Measurements from ENCODE around the gene LLGL1. TPM values are rescaled to one million over a fixed set of nuclear protein-coding genes. Genes with fewer than 3 reads are reported as not detected.

LLGL1 gene
- total and polyA plus RNA-seq, 3 donors from 2014 or later, result 24.2 to 46.8 (median 40.0) TPM

DNA sequence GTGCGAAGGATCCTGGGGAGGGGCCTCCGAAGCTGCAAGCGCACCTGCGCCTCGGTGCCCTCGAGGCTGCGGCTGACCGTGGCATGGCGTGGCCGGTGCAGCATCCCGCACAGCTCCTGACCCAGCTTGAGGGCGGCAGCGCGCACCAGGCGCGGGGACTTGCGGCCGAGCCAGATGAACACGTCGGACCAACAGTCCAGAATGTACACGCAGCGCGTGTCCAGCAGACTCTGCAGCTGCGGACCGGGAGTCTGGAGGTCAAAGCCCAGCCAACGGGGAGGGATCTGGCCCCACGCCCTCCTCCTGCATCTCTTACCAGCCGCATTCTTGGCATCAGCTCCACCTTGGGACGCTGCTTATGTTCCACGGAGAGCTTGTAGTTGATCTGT is 22.2 kb downstream of the LLGL1 start:
- Histone ChIP-seq H3K4me1 (peaks cover 26% of the 10 kb centered on the region), H3K27me3 (no peaks in the 10 kb centered on the region), H3K36me3 (ENCODE audit: low read depth, missing control alignments) (no peaks in the 10 kb centered on the region), H3K4me3 (peak overlapping the region in 1 of 2 donors; percentile 36), H3K9me3 (no peaks in the 10 kb centered on the region), H3K27ac (peak overlapping the region; percentile 31 to 56)
- WGBS, 2 donors, result 19 to 26% methylated on average over 30 of the region's 30 CpGs
- intact Hi-C loops (cut with DNase I; ENCODE audit: low total_unique reads), result no loop called here
- no peak for TF ChIP-seq POLR2A (IDR thresholded peaks at IDR 0.05)
- TF ChIP-seq, protein P1, sequence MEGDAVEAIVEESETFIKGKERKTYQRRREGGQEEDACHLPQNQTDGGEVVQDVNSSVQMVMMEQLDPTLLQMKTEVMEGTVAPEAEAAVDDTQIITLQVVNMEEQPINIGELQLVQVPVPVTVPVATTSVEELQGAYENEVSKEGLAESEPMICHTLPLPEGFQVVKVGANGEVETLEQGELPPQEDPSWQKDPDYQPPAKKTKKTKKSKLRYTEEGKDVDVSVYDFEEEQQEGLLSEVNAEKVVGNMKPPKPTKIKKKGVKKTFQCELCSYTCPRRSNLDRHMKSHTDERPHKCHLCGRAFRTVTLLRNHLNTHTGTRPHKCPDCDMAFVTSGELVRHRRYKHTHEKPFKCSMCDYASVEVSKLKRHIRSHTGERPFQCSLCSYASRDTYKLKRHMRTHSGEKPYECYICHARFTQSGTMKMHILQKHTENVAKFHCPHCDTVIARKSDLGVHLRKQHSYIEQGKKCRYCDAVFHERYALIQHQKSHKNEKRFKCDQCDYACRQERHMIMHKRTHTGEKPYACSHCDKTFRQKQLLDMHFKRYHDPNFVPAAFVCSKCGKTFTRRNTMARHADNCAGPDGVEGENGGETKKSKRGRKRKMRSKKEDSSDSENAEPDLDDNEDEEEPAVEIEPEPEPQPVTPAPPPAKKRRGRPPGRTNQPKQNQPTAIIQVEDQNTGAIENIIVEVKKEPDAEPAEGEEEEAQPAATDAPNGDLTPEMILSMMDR (IDR thresholded peaks at IDR 0.05), result no peak
- peak; percentile 72 for DNase-seq

DNA sequence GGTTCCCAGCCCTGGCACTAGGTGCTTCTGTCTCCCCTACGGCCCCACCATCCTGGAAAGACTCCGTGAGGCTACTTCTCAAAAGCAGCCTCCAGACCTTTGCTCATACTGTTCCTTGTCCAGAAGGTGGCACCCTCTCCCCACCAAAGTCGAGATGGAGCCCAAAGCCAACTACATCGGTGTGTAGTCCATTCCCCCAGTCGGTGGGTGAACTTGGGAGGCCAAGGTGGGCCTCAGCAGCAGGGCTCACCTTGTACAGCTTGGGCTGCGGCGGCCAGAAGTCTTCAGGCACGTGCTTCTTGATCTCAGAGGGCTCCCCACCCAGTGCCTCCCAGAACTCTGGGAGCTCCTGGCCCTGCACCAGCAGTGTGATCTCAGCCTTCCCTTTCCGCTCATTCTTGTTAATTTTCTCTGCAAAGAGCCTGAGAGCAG is 22.9 kb downstream of the LLGL1 start:
- Histone ChIP-seq H3K9me3 (no peaks in the 10 kb centered on the region), H3K4me1 (peaks cover 26% of the 10 kb centered on the region), H3K36me3 (ENCODE audit: low read depth, missing control alignments) (no peaks in the 10 kb centered on the region), H3K27me3 (no peaks in the 10 kb centered on the region), H3K27ac (peak overlapping the region; percentile 27 to 39), H3K4me3 (no peak overlapping the region)
- TF ChIP-seq, protein P1 (IDR thresholded peaks at IDR 0.05), result peak; percentile 56 to 69 (median 63)
- no peak for TF ChIP-seq POLR2A (IDR thresholded peaks at IDR 0.05)
- DNase-seq, result peak; percentile 66
- 24 to 31% methylated on average over 7 to 9 of the region's 9 CpGs for WGBS, 2 donors
- intact Hi-C loops (cut with DNase I; ENCODE audit: low total_unique reads), result no loop called here

DNA sequence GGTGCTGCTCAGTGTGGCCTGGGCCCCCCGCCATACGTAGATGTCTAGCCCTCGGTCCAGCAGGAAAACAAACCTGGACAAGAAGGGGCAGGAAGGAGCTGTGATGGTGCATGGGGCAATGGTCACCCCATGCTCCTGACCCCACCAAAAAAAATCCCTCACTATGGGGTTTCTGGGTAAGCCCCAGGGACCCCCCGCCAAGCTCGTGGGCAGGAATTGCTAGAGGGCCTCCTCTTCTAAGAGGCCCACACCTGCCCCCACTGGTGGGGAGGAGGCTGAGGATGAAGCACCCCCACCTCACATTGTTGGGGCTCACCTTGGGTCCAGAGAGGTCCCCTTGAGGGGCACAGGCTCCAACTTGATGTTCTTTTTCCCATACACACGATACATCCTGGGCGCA is 23.4 kb downstream of the LLGL1 start:
- intact Hi-C loops (cut with DNase I; ENCODE audit: low total_unique reads), result no loop called here
- peaks cover 26% of the 10 kb centered on the region for H3K4me1 ChIP-seq
- H3K27me3 ChIP-seq, result no peaks in the 10 kb centered on the region
- H3K9me3 ChIP-seq, result no peaks in the 10 kb centered on the region
- H3K27ac ChIP-seq, result no peak overlapping the region
- H3K36me3 ChIP-seq (ENCODE audit: low read depth, missing control alignments), result no peaks in the 10 kb centered on the region
- TF ChIP-seq, protein P1 (IDR thresholded peaks at IDR 0.05), result no peak
- no peak for TF ChIP-seq POLR2A (IDR thresholded peaks at IDR 0.05)
- no peak for DNase-seq
- WGBS, 2 donors, result 92% methylated on average over 6 to 7 of the region's 7 CpGs
- no peak overlapping the region for H3K4me3 ChIP-seq

DNA sequence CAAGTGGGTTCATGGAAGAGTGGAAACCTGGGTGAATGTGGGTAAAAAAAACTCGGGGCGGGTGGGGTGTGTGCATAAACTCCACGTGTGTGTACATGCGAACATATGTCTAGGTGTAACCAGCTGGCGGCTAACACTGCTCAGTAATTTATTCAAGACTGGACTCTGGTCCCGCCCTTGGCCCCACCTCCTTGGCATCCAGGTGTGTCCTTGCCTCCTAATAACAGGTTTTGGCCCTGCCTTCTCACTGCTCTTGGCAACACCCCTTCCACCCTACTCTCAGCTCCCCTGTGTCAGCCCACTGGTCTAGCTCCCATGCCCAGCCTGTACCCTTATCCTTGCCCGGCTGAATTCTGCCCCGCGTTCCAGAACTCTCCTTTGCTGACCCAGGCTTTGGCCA is 24.8 kb downstream of the LLGL1 start:
- Histone ChIP-seq H3K36me3 (ENCODE audit: low read depth, missing control alignments) (no peaks in the 10 kb centered on the region), H3K27ac (no peak overlapping the region), H3K27me3 (no peaks in the 10 kb centered on the region), H3K9me3 (no peaks in the 10 kb centered on the region), H3K4me1 (peaks cover 26% of the 10 kb centered on the region), H3K4me3 (no peak overlapping the region)
- WGBS, 2 donors, result 76 to 94% methylated on average over 9 of the region's 9 CpGs
- TF ChIP-seq POLR2A (IDR thresholded peaks at IDR 0.05), result no peak
- TF ChIP-seq, protein P1 (IDR thresholded peaks at IDR 0.05), result no peak
- intact Hi-C loops (cut with DNase I; ENCODE audit: low total_unique reads), result no loop called here
- no peak for DNase-seq

DNA sequence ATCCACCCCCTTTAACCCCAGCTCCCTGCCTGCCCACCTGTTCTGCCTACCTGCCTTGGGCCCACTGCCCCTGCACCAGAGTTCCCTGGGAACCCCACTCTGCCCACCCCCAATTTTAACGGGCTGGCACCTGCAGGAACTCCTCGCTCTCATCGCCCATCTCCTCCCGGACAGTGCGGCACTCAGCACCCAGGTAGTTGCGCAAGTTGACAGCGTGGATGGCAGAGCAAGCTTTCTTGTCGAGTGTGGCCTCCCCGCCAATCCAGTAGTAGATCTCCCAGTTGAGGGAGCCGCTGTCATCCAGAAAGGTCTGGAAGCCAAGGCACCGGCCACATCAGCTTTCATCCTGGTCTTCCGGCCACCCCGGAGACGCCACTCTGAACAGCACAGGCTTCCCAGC is 25.3 kb downstream of the LLGL1 start:
- TF ChIP-seq, protein P1 (IDR thresholded peaks at IDR 0.05), result no peak
- TF ChIP-seq POLR2A (IDR thresholded peaks at IDR 0.05), result no peak
- WGBS, 2 donors, result 95 to 97% methylated on average over 11 to 14 of the region's 14 CpGs
- H3K27me3 ChIP-seq, result no peaks in the 10 kb centered on the region
- H3K4me1 ChIP-seq, result peaks cover 26% of the 10 kb centered on the region
- H3K36me3 ChIP-seq (ENCODE audit: low read depth, missing control alignments), result no peaks in the 10 kb centered on the region
- no peak overlapping the region for H3K27ac ChIP-seq
- H3K4me3 ChIP-seq, result no peak overlapping the region
- no peaks in the 10 kb centered on the region for H3K9me3 ChIP-seq
- intact Hi-C loops (cut with DNase I; ENCODE audit: low total_unique reads), result no loop called here
- DNase-seq, result no peak
